ENCODE results near the gene SND1.
A peak's percentile ranks its signal among the peaks of the same experiment; 100 is the strongest.

Gene SND1

GRCh38 chr7:128131731-128132130, 479.7 kb downstream of the SND1 start:
- DNase-seq: no peak

GRCh38 chr7:128132426-128133069, 480.6 kb downstream of the SND1 start:
- DNase-seq: no peak

- peak; percentile 5 for DNase-seq
Observed at GRCh38 chr7:128135159-128135514, 483.1 kb downstream of the SND1 start.

- DNase-seq: peak; percentile 23
Observed at GRCh38 chr7:128135515-128136214, 483.7 kb downstream of the SND1 start.

GRCh38 chr7:128136215-128136597, 484.2 kb downstream of the SND1 start:
- DNase-seq: no peak

GRCh38 chr7:128137181-128137580, 485.2 kb downstream of the SND1 start:
- DNase-seq: no peak

GRCh38 chr7:128139406-128139805, 487.4 kb downstream of the SND1 start:
- DNase-seq: no peak

- no peak for DNase-seq
Observed at GRCh38 chr7:128141683-128142195, 489.7 kb downstream of the SND1 start.

All from NCI-H446 treated with DMSO at 0.1 percent for 48 hours (cell line).